ENCODE data around the gene AIFM3.

The AIFM3 gene

GRCh38 chr22:20948450-20948849, 18.6 kb upstream of the AIFM3 start:
- in situ Hi-C loops (cut with HindIII; ENCODE audit: low pct_unique_long_range_greater_than_20kb, low sequenced_read_pairs): no loop called here
- DNase-seq (ENCODE audit: low read depth in 1 of 2, low spot score in 1 of 2): no peak
- TF ChIP-seq JUND (IDR thresholded peaks at IDR 0.05; ENCODE audit: low read depth): no peak

DNA sequence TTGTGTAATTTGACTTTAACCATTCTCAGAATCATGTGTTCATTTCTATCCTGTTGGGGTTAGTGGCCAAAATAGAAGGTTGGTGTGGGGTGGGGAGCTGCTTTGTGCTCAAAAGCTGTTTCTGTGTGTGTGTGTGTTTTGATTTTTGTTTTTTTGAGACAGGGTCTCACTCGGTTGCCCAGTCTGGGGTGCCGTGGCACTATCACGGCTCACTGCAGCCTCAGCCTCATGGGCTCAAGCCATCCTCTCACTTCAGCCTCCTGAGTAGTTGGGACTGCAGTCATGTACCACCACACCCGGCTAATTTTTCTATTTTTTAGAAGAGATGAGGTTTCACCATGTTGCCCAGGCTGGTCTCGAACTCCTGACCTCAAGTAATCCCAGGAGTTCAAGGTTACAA, 18.1 kb upstream of the AIFM3 start:
- in situ Hi-C loops (cut with HindIII; ENCODE audit: low pct_unique_long_range_greater_than_20kb, low sequenced_read_pairs): no loop called here
- no peak for DNase-seq (ENCODE audit: low read depth in 1 of 2, low spot score in 1 of 2)
- no peak for TF ChIP-seq JUND (IDR thresholded peaks at IDR 0.05; ENCODE audit: low read depth)

GRCh38 chr22:20949698-20950183, 17.3 kb upstream of the AIFM3 start:
- in situ Hi-C loops (cut with HindIII; ENCODE audit: low pct_unique_long_range_greater_than_20kb, low sequenced_read_pairs): no loop called here
- TF ChIP-seq JUND (IDR thresholded peaks at IDR 0.05; ENCODE audit: low read depth): no peak

GRCh38 chr22:20951151-20951931, 15.7 kb upstream of the AIFM3 start:
- in situ Hi-C loops (cut with HindIII; ENCODE audit: low pct_unique_long_range_greater_than_20kb, low sequenced_read_pairs): no loop called here
- DNase-seq (ENCODE audit: low read depth in 1 of 2, low spot score in 1 of 2): no peak
- TF ChIP-seq JUND (IDR thresholded peaks at IDR 0.05; ENCODE audit: low read depth): no peak

More at GRCh38 chr22:20949698-20950183, 17.3 kb upstream of the AIFM3 start:
- DNase-seq (ENCODE audit: low read depth in 1 of 2, low spot score in 1 of 2): no peak

GRCh38 chr22:20951932-20952380, 15.1 kb upstream of the AIFM3 start:
- no peak for TF ChIP-seq JUND (IDR thresholded peaks at IDR 0.05; ENCODE audit: low read depth)
- in situ Hi-C loops (cut with HindIII; ENCODE audit: low pct_unique_long_range_greater_than_20kb, low sequenced_read_pairs): no loop called here
- DNase-seq (ENCODE audit: low read depth in 1 of 2, low spot score in 1 of 2): no peak

DNA sequence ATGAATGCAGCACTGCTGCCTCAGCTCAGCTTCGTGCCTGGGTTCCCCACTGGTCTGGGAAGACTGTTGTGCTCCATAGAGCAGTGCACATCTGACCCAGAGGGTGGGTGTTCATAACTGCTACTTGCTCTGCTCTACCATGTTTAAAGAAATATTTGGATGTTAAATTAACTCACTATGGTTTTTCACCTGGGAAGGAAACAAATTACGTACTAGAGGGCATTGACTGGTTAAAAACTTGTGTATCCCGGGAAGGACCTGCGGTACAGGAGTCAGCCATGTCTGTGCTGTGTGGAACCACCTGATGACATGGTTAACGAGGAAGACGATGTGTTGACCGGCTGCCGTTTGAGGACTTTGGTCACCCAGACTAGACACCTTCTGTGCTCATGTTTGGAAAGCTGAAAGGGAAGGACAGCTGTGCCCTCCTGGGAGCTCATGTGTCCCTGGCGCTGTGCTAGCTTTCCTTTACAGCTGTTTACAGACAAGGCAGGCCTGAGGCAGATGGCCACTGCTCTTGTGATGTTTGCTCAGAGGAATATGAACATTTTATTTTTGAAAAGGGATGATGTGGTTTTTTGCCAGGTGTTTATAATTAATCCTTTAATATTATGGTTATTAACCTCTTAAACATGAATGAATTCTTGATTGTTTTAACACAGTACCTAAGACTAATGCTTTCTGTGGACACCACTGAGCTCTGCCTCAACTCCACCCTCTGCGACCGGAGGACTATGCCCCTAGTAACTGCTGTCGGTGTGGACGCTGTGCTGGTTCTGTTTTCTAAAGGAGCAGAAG, 14.3 kb upstream of the AIFM3 start:
- in situ Hi-C loops (cut with HindIII; ENCODE audit: low pct_unique_long_range_greater_than_20kb, low sequenced_read_pairs): no loop called here
- no peak for TF ChIP-seq JUND (IDR thresholded peaks at IDR 0.05; ENCODE audit: low read depth)
- DNase-seq (ENCODE audit: low read depth in 1 of 2, low spot score in 1 of 2): no peak

- no peak for TF ChIP-seq JUND (IDR thresholded peaks at IDR 0.05; ENCODE audit: low read depth)
- no peak for DNase-seq (ENCODE audit: low read depth in 1 of 2, low spot score in 1 of 2)
- in situ Hi-C loops (cut with HindIII; ENCODE audit: low pct_unique_long_range_greater_than_20kb, low sequenced_read_pairs): no loop called here
These were observed 13.8 kb upstream of the AIFM3 start for GRCh38 chr22:20953342-20953608.

GRCh38 chr22:20953668-20954500, 13.2 kb upstream of the AIFM3 start:
- in situ Hi-C loops (cut with HindIII; ENCODE audit: low pct_unique_long_range_greater_than_20kb, low sequenced_read_pairs): no loop called here
- DNase-seq (ENCODE audit: low read depth in 1 of 2, low spot score in 1 of 2): no peak
- TF ChIP-seq JUND (IDR thresholded peaks at IDR 0.05; ENCODE audit: low read depth): no peak

- in situ Hi-C loops (cut with HindIII; ENCODE audit: low pct_unique_long_range_greater_than_20kb, low sequenced_read_pairs): no loop called here
- TF ChIP-seq JUND (IDR thresholded peaks at IDR 0.05; ENCODE audit: low read depth): no peak
- no peak for DNase-seq (ENCODE audit: low read depth in 1 of 2, low spot score in 1 of 2)
These were observed 11.5 kb upstream of the AIFM3 start for GRCh38 chr22:20955548-20955947.

DNA sequence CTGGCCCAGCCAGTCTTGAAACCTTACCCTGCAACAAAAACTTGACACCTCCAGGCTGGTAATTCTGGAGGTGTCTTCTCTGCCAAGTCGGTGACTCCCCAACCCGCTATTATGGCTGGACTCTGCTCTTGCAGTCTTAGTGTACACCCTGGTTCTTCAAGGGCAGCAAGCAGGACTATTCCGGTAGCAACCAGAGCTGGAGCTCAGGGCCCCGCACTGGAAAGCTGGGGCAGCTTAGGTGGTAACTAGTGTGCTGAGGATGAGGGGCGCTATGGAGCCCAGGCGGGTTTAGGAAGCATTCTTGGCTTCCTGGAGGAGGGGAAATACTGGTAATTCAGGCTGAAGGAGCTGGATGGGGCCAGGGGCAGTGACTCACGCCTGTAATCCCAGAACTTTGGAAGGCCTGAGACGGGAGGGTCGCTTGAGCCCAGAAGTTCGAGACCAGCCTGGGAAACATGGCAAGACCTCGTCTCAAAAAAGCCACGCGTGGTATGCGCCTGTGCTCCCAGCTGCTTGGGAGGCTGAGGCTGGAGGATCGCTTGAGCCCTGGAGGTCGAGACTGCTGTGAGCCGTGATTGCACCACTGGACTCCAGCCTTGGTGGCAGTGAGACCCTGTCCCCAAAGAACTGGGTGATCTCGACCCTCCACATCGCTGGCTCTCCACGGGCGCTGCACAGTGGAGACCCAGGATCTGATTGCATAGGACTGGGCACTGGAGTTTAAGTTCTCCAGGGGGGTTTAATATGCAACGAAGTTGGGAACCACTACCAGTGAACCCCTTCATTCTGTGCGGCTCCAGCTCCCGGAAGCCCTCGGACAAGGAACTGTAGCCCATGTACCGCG, 10.6 kb upstream of the AIFM3 start:
- TF ChIP-seq JUND (IDR thresholded peaks at IDR 0.05; ENCODE audit: low read depth): 0 out of 2 replicates have a peak, but pooled peaks have one; percentile 2
- peak in 1 of 2 experiments; percentile 91 for DNase-seq (ENCODE audit: low read depth in 1 of 2, low spot score in 1 of 2)
- in situ Hi-C loops (cut with HindIII; ENCODE audit: low pct_unique_long_range_greater_than_20kb, low sequenced_read_pairs): no loop called here

DNA sequence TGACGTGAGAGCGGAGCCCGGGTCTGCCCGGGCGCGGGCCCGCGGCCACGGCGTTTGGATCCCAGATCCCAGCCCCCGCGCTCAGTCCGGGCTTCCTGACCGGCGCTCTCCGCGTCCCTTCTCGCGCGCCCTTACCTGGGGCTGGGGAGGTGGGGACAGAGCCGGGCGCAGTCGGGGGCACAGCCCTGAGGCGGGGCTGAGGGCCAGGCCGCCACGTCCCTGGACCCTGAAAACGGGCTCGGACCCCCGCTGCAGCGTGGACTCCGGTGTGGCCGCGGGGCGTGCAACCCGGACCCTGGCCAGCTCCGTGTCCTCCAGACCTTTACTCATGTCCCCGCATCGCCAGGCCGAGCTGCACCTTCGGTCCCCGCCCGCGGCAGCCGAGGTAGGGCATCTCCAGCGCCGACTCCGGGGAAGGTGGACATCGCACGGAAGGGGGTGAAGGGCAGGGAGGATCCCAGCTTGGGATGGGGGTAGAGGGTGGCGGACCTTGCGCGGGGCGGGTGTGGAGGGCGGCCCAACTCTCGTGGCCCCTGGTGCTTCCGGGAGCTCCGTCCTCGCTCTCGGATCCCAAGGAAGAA, 9.9 kb upstream of the AIFM3 start:
- no peak for DNase-seq (ENCODE audit: low read depth in 1 of 2, low spot score in 1 of 2)

More for the DNA sequence above, 9.9 kb upstream of the AIFM3 start:
- no peak for TF ChIP-seq JUND (IDR thresholded peaks at IDR 0.05; ENCODE audit: low read depth)
- in situ Hi-C loops (cut with HindIII; ENCODE audit: low pct_unique_long_range_greater_than_20kb, low sequenced_read_pairs): no loop called here

Measured in T47D (cell line).